Upper lobe of left lung (tissue), 4 donors: ENCODE measurements around the gene AP1S2.

Source experiments
- CTCF ChIP-seq, 6 experiments: fragments of 450-650 bp in 4 of 6; fragments of 200-600 bp in 2 of 6; sonication (generic) in 2 of 6; IDR thresholded peaks; one replicate each; pipeline ENCODE4 v1.5.1; 2016 to 2019; ENCODE audit warnings: antibody characterized with exemption in 6 of 6
- EP300 ChIP-seq, 4 donors: sonication (generic); formaldehyde crosslinking; IDR thresholded peaks; one replicate each; pipeline ENCODE4 v1.5.1; 2017; ENCODE audit warnings: antibody characterized with exemption in 4 of 4, control low read depth in 2 of 4
- POLR2A ChIP-seq, 4 donors: fragments of 450-650 bp; IDR thresholded peaks; one replicate each; pipeline ENCODE4 v1.5.1; 2016 to 2017; ENCODE audit warnings: antibody characterized with exemption in 4 of 4, mild to moderate bottlenecking in 2 of 4

DNA sequence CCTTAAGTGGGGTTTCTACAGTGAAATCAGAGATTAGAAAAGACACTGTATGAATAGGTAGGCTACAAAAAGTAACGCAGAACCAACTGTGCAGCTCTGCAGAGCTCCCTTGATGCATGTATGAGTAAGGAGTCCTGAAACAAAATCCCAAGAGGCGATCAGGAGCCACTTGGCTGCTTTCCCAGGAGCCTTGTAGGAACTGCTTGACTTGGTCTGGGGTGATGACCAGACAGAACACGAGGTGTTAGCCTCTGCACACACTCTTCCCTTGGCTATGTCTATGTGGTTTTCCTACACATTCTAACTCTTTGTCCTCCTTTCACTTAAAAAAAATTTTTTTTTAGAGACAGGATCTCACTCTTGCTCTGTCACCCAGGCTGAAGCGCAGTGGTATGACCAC, 22.8 kb upstream of the AP1S2 start:
- TF ChIP-seq CTCF (IDR thresholded peaks at IDR 0.05) (no peak), POLR2A (IDR thresholded peaks at IDR 0.05) (no peak), EP300 (IDR thresholded peaks at IDR 0.05) (no peak)
